CD4-positive, CD25-positive, alpha-beta regulatory T cell (primary cell): ENCODE results near the gene DNAI4. TPM values are rescaled to one million over a fixed set of nuclear protein-coding genes. Genes with fewer than 3 reads are reported as not detected.

Experiments
- ATAC-seq, 2 donors: fragments of 150-1000 bp; cut with Tn5 transposase; one replicate each; pipeline ENCODE4 v1.10.0; 2021; ENCODE audit warnings: low read depth in 2 of 2, moderate number of reproducible peaks in 2 of 2, moderate library complexity in 1 of 2
- DNase-seq, 3 donors: peaks; one replicate each; pipeline versions ENCODE4 v3.0.0 to v3.0.0-alpha.2; 2012 to 2022; ENCODE audit warnings: mixed read lengths in 1 of 3
- H3K27ac ChIP-seq: one replicate; pipeline ENCODE4 v1.7.0; 2013; ENCODE audit warnings: mild to moderate bottlenecking, low read length; ENCODE audit not compliant: insufficient read depth, poor library complexity, severe bottlenecking
- H3K27me3 ChIP-seq: one replicate; pipeline ENCODE4 v1.7.0; 2013; ENCODE audit warnings: low read length; ENCODE audit not compliant: control insufficient read depth, insufficient read depth
- H3K36me3 ChIP-seq: one replicate; pipeline ENCODE4 v1.7.0; 2013; ENCODE audit warnings: mild to moderate bottlenecking, low read length, moderate library complexity; ENCODE audit not compliant: control insufficient read depth, insufficient read depth
- H3K4me1 ChIP-seq: 2 replicates; pipeline ENCODE4 v1.7.0; 2013; ENCODE audit warnings: mild to moderate bottlenecking, low read length; ENCODE audit not compliant: insufficient read depth, control insufficient read depth, poor library complexity, severe bottlenecking
- H3K4me3 ChIP-seq: one replicate; pipeline ENCODE4 v1.7.0; 2013; ENCODE audit warnings: low read depth, mild to moderate bottlenecking, low read length, moderate library complexity
- H3K9me3 ChIP-seq, 2 experiments: 1 replicate in 1 of 2; 2 replicates in 1 of 2; pipeline ENCODE4 v1.7.0; 2013; ENCODE audit warnings: low read length in 2 of 2, mild to moderate bottlenecking in 1 of 2, moderate library complexity in 1 of 2; ENCODE audit not compliant: control insufficient read depth in 2 of 2
- H3K27ac Mint-ChIP-seq, 3 donors: one replicate each; pipeline ENCODE4 v1.8.0; 2020 to 2022; ENCODE audit warnings: mild to moderate bottlenecking in 3 of 3, mixed read lengths in 3 of 3, moderate library complexity in 2 of 3
- H3K27me3 Mint-ChIP-seq: one replicate; pipeline ENCODE4 v1.8.0; 2022; ENCODE audit warnings: mild to moderate bottlenecking, mixed read lengths
- H3K36me3 Mint-ChIP-seq: one replicate; pipeline ENCODE4 v1.8.0; 2020; ENCODE audit warnings: mixed read lengths
- H3K4me1 Mint-ChIP-seq, 4 donors: one replicate each; pipeline ENCODE4 v1.8.0; 2020 to 2022; ENCODE audit warnings: mixed read lengths in 4 of 4, mild to moderate bottlenecking in 1 of 4
- H3K4me3 Mint-ChIP-seq, 4 donors: one replicate each; pipeline ENCODE4 v1.8.0; 2020 to 2022; ENCODE audit warnings: mild to moderate bottlenecking in 4 of 4, mixed read lengths in 4 of 4, moderate library complexity in 3 of 4
- H3K9me3 Mint-ChIP-seq, 7 donors: one replicate each; pipeline ENCODE4 v1.8.0; 2020 to 2022; ENCODE audit warnings: mixed read lengths in 7 of 7, mild to moderate bottlenecking in 3 of 7, moderate library complexity in 2 of 7
- polyA plus RNA-seq, 4 donors: library from polyadenylated mRNA; unstranded; fragments of 300-500 nt; fragmentation: Illumina TruSeq; gene quantifications; one replicate each; pipeline ENCODE4 v1.2.3, GENCODE V29; 2021
- total RNA-seq: library from RNA; stranded (reverse); gene quantifications from one replicate; pipeline ENCODE4 v1.2.3, GENCODE V29; 2022

The DNAI4 gene
- total and polyA plus RNA-seq, 5 donors from 2014 or later = 0.45 to 3.2 (median 2.0) TPM

DNA sequence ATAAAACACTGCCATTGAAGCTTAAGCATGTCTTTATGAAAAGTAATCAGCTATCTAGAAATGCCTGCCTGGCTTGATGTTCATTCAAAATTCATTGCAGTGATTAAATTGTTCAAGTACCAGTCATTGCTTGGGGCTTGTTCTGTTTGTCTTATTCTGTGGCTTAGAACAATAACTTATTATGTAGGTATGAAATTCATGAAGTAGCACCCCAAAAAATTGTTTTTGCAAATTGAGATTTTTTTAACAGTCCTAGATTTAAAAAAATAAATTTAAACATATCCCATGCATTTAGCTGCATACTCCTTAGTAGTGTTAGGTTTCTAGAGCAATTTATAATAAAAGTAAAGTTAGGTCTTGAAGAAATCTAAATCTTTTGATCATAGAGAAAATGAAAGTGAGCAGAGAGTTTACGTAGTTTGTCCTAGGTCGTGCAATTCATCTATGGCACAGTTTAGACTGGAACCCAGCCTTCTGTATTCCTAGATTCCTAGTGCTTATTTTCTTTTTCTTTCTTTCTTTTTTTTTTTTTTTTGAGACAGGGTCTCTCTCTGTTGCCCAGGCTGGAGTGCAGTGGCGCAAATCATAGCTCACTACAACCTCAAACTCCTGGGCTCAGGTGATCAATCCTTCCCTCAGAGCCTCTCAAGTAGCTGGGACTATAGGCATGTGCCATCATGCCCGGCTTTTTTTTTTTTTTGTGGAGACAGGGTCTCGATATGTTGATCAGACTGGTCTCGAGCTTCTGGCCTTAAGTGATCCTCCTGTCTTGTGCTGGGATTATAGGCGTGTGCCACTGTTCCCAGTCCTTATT, 9.4 kb upstream of the DNAI4 start:
- Histone ChIP-seq H3K27ac (peak overlapping the region; percentile 89), H3K4me1 (peaks cover 61% of the 10 kb centered on the region), H3K36me3 (no peaks in the 10 kb centered on the region), H3K27me3 (no peaks in the 10 kb centered on the region), H3K4me3 (peak overlapping the region; percentile 96), H3K9me3 (no peaks in the 10 kb centered on the region)
- Mint-ChIP-seq H3K9me3 (no peaks in the 10 kb centered on the region), H3K36me3 (no peaks in the 10 kb centered on the region), H3K4me1 (peaks cover 53 to 79% (median 68%) of the 10 kb centered on the region in 4 donors), H3K4me3 (peak overlapping the region; percentile 76 to 98 (median 94)), H3K27ac (peak overlapping the region; percentile 73 to 86 (median 77)), H3K27me3 (no peaks in the 10 kb centered on the region)
- DNase-seq = peak in 2 of 3 donors; percentile 37 to 40
- no peak for ATAC-seq

DNA sequence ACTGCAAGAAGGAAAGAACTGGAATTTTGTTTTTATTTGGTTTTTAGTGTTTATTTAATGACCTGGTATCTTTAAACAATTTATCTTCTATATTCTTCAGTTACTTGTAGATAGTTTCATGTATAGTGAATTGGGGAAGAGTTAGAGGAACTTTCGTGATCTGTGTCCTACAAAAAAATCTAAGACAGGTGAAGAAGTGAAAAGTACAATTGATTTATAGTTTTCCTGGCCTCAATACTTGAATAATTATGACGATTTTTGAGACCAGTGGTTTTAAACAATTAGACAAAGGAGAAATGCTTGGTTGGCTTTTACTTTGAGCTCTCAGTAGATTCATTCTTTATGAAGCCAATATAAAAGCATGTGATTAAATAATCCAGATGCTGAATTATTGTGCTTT, 7.6 kb upstream of the DNAI4 start:
- Histone ChIP-seq H3K4me3 (peak overlapping the region; percentile 96), H3K36me3 (no peaks in the 10 kb centered on the region), H3K27ac (peak overlapping the region; percentile 89), H3K9me3 (no peaks in the 10 kb centered on the region), H3K4me1 (peaks cover 53% of the 10 kb centered on the region), H3K27me3 (no peaks in the 10 kb centered on the region)
- Mint-ChIP-seq H3K4me3 (peak overlapping the region; percentile 76 to 98 (median 94)), H3K27me3 (no peaks in the 10 kb centered on the region), H3K9me3 (no peaks in the 10 kb centered on the region), H3K27ac (peak overlapping the region; percentile 13 to 86 (median 77)), H3K36me3 (no peaks in the 10 kb centered on the region), H3K4me1 (peaks cover 37 to 76% (median 56%) of the 10 kb centered on the region in 4 donors)
- ATAC-seq (no peak), DNase-seq (no peak)

DNA sequence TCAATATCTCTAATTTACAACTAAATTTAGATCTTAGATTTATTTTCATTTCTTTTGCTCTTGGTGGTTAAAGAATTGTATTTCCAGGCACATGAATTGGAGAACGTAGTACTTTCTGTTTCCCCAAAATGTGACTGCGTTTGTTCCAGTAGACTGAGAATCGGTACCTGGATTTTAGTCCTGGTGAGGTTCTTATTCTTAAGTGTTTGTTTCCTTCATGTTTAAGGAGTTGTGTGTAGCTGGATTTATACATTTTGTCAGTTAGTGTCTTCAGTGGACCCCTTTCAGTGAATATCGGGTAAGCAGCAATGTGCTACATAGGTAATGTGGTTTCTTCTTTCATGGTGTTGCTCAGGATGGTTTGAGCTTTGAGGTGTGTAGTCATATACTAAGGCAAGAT, 6.9 kb upstream of the DNAI4 start:
- Mint-ChIP-seq H3K27ac (peak overlapping the region; percentile 82 to 89 (median 83)), H3K4me3 (peak overlapping the region; percentile 90 to 98 (median 94)), H3K9me3 (no peaks in the 10 kb centered on the region), H3K36me3 (no peaks in the 10 kb centered on the region), H3K4me1 (peaks cover 36 to 73% (median 55%) of the 10 kb centered on the region in 4 donors), H3K27me3 (no peaks in the 10 kb centered on the region)
- ATAC-seq = no peak
- Histone ChIP-seq H3K9me3 (no peaks in the 10 kb centered on the region), H3K27me3 (no peaks in the 10 kb centered on the region), H3K36me3 (no peaks in the 10 kb centered on the region), H3K27ac (peak overlapping the region; percentile 89), H3K4me1 (peaks cover 55% of the 10 kb centered on the region), H3K4me3 (peak overlapping the region; percentile 96)
- peak in 2 of 3 donors; percentile 15 to 39 for DNase-seq

DNA sequence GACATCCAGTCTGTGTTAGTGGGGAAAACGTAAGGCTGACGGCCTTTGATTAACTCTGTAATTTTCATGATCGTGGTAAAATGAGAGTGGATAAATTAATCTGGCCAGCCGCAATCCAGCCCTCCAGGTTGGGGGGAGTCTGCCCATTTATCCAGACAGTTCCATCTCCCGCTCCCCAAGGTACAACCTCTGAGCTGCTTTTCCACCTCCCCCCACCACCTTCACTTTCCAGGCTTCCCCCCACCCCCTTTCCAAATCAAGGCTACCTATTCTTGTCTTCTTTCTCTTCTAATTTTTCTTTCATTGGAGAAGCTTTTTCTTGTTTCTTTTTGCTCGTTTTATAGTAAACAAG, 6.1 kb upstream of the DNAI4 start:
- Mint-ChIP-seq H3K27me3 (no peaks in the 10 kb centered on the region), H3K27ac (peak overlapping the region; percentile 82 to 90 (median 83)), H3K4me3 (peak overlapping the region; percentile 90 to 98 (median 94)), H3K9me3 (no peaks in the 10 kb centered on the region), H3K36me3 (no peaks in the 10 kb centered on the region), H3K4me1 (peaks cover 42 to 74% (median 59%) of the 10 kb centered on the region in 4 donors)
- Histone ChIP-seq H3K27me3 (no peaks in the 10 kb centered on the region), H3K4me1 (peaks cover 57% of the 10 kb centered on the region), H3K27ac (peak overlapping the region; percentile 89), H3K9me3 (no peaks in the 10 kb centered on the region), H3K36me3 (no peaks in the 10 kb centered on the region), H3K4me3 (peak overlapping the region; percentile 96)
- no peak for DNase-seq
- no peak for ATAC-seq

DNA sequence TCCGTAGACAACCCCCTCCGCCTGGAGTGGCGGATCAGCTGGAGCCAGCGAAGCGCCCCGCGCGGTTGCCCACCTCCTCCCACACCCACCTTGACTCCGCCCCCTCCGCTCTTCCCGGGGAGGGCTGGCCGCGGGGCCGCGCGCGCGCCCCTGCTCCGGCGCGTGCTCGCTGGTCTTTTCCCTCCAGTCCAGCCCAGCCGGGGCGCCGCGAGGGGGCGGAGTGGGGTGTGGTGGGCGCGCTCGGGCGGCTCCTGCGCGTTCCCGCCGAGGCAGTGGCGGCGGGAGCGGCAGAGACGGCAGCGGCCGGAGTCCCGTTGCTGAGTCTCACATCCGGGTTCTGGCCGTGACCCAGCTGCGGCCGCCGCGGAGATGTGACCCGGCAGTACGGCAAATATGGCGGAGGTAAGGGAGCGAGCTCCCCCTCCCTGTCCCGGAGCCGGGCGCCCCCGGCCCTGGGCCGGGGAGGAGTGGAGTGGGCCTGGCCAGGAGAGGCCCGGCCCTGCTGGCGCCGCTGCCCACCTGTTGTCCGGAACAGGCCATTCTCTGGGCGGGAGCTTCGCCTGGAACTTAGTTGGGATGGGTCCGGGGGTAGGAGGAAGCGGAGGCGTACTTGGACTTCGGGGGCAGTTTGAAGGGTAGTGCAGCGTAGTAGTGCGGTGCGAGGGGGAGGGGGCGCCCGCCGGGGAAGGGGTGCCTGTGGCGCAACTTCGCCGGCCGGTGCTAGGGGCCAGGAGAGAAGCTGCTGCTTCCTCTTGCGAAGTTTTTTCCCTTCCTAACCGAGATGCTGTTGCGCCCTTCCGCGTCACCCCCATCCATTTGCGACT, 5.6 kb upstream of the DNAI4 start:
- H3K27ac Mint-ChIP-seq = peak overlapping the region; percentile 82 to 95 (median 83)
- DNase-seq = peak; percentile 91 to 94 (median 91)
- peak overlapping the region; percentile 98 for H3K4me3 ChIP-seq
- ATAC-seq = peak; percentile 75 to 78
- peak overlapping the region; percentile 89 for H3K27ac ChIP-seq
- no peaks in the 10 kb centered on the region for H3K9me3 Mint-ChIP-seq
- H3K36me3 Mint-ChIP-seq = no peaks in the 10 kb centered on the region
- no peaks in the 10 kb centered on the region for H3K27me3 ChIP-seq
- peaks cover 42 to 72% (median 57%) of the 10 kb centered on the region in 4 donors for H3K4me1 Mint-ChIP-seq
- peaks cover 1% of the 10 kb centered on the region for H3K27me3 Mint-ChIP-seq
- no peaks in the 10 kb centered on the region for H3K9me3 ChIP-seq
- peak overlapping the region; percentile 90 to 98 (median 94) for H3K4me3 Mint-ChIP-seq
- no peaks in the 10 kb centered on the region for H3K36me3 ChIP-seq
- H3K4me1 ChIP-seq = peaks cover 56% of the 10 kb centered on the region

DNA sequence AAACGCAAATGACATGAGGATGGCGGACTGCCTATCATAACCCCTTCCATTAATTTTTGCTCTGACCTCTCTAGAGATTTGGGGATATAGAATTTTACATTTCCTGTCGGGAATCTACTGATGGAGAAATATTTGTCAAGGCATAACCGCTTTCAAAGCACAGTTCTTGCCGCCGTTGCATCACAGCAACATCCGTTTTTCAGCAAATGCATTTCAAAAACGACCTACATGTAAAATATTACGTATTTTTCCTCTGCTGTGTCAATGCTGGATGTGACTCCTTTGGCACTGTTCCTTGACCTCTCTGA, 5.0 kb upstream of the DNAI4 start:
- Mint-ChIP-seq H3K27me3 (peaks cover 7% of the 10 kb centered on the region), H3K36me3 (no peaks in the 10 kb centered on the region), H3K4me1 (peaks cover 44 to 67% (median 56%) of the 10 kb centered on the region in 4 donors), H3K27ac (peak overlapping the region; percentile 82 to 95 (median 83)), H3K9me3 (no peaks in the 10 kb centered on the region), H3K4me3 (peak overlapping the region; percentile 90 to 98 (median 94))
- H3K27me3 ChIP-seq = no peaks in the 10 kb centered on the region
- DNase-seq (no peak), ATAC-seq (no peak)
- peak overlapping the region; percentile 98 for H3K4me3 ChIP-seq
- H3K9me3 ChIP-seq = no peaks in the 10 kb centered on the region
- peaks cover 51% of the 10 kb centered on the region for H3K4me1 ChIP-seq
- peak overlapping the region; percentile 89 for H3K27ac ChIP-seq
- no peaks in the 10 kb centered on the region for H3K36me3 ChIP-seq

DNA sequence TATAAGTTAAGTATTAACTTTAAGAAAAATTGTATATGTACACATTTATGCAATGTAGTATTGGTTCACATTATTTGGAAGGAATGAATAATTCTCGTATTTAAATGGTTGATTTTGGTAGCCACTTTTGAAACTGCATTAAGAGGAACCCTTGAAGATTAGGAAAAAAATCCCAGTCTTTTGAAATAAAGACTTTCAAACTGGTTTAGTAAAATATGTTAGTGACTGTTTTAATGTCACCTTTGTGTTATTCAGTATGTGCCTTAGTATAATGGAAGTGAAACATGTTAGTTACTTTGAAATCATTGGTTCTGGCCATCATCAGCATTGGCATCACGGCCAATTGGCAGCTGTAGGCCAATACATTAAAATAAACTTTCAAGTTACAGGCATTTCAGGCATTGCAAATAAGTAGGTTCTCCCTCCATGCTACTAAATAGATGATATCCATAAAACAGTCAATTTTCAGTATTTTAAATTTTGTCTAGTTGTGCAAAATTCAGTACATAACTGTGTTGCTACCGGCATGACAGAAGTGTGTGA, 4.6 kb upstream of the DNAI4 start:
- Histone ChIP-seq H3K4me1 (peaks cover 48% of the 10 kb centered on the region), H3K27ac (peak overlapping the region; percentile 89), H3K27me3 (no peaks in the 10 kb centered on the region), H3K36me3 (no peaks in the 10 kb centered on the region), H3K9me3 (no peaks in the 10 kb centered on the region), H3K4me3 (peak overlapping the region; percentile 98)
- ATAC-seq (no peak), DNase-seq (peak in 2 of 3 donors; percentile 16 to 34)
- peak overlapping the region; percentile 82 to 95 (median 83) for H3K27ac Mint-ChIP-seq
- peaks cover 48 to 68% (median 56%) of the 10 kb centered on the region in 4 donors for H3K4me1 Mint-ChIP-seq
- H3K36me3 Mint-ChIP-seq = no peaks in the 10 kb centered on the region
- H3K27me3 Mint-ChIP-seq = peaks cover 10% of the 10 kb centered on the region
- H3K4me3 Mint-ChIP-seq = peak overlapping the region; percentile 90 to 98 (median 94)
- no peaks in the 10 kb centered on the region for H3K9me3 Mint-ChIP-seq
